ENCODE measurements around the gene PSRC1.

PSRC1 gene

DNA sequence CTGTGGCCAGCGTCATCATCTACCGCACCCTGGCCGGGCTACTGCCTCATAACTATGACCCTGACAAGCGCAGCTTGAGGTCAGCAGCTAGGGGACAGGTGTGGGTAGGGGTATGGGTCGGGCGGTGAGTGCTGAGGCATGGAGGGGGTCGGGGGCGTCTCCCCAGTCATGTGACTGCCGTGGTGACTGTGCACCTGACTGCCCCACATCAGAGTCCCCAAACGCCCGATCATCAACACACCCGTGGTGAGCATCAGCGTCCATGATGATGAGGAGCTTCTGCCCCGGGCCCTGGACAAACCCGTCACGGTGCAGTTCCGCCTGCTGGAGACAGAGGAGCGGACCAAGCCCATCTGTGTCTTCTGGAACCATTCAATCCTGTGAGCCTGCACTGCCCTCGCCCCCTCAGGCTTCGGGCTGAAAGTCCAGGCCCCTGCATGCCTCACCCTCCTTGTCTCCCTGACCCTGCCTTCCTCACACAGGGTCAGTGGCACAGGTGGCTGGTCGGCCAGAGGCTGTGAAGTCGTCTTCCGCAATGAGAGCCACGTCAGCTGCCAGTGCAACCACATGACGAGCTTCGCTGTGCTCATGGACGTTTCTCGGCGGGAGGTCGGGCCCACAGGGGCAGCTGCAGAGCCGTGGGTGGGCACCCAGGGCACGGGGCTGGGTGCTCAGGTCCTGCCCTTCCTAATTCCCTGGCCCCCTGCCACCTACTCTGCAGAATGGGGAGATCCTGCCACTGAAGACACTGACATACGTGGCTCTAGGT, 13.5 kb downstream of the PSRC1 start:
- TF ChIP-seq, protein P1, sequence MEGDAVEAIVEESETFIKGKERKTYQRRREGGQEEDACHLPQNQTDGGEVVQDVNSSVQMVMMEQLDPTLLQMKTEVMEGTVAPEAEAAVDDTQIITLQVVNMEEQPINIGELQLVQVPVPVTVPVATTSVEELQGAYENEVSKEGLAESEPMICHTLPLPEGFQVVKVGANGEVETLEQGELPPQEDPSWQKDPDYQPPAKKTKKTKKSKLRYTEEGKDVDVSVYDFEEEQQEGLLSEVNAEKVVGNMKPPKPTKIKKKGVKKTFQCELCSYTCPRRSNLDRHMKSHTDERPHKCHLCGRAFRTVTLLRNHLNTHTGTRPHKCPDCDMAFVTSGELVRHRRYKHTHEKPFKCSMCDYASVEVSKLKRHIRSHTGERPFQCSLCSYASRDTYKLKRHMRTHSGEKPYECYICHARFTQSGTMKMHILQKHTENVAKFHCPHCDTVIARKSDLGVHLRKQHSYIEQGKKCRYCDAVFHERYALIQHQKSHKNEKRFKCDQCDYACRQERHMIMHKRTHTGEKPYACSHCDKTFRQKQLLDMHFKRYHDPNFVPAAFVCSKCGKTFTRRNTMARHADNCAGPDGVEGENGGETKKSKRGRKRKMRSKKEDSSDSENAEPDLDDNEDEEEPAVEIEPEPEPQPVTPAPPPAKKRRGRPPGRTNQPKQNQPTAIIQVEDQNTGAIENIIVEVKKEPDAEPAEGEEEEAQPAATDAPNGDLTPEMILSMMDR (IDR thresholded peaks at IDR 0.05), result no peak
- no peak for TF ChIP-seq ZFX (IDR thresholded peaks at IDR 0.05; ENCODE audit: borderline replicate concordance)
- no peak overlapping the region for H3K27ac ChIP-seq

DNA sequence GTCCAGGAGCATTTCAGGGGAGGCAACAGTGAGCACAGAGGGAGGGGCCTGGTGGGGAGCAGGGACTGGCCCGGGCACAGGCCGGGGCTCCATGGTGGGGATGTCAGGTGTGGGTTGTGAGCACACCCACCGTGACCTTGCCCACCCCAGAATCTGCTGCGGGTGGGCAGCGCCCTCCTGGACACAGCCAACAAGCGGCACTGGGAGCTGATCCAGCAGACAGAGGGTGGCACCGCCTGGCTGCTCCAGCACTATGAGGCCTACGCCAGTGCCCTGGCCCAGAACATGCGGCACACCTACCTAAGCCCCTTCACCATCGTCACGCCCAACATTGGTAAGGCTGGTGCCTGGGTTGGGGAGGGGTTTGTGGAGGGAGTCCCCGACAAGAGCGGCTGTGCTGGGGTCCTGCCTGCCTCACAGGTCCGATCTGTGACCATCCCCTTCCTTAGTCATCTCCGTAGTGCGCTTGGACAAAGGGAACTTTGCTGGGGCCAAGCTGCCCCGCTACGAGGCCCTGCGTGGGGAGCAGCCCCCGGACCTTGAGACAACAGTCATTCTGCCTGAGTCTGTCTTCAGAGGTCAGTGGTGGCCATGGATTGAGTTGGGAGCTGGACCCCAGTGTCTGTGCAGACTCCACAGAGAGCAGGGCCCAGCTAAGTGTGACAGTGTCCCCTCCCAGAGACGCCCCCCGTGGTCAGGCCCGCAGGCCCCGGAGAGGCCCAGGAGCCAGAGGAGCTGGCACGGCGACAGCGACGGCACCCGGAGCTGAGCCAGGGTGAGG, 14.3 kb downstream of the PSRC1 start:
- H3K27ac ChIP-seq, result no peak overlapping the region
- TF ChIP-seq ZFX (IDR thresholded peaks at IDR 0.05; ENCODE audit: borderline replicate concordance), result no peak
- TF ChIP-seq, protein P1 (IDR thresholded peaks at IDR 0.05), result no peak

DNA sequence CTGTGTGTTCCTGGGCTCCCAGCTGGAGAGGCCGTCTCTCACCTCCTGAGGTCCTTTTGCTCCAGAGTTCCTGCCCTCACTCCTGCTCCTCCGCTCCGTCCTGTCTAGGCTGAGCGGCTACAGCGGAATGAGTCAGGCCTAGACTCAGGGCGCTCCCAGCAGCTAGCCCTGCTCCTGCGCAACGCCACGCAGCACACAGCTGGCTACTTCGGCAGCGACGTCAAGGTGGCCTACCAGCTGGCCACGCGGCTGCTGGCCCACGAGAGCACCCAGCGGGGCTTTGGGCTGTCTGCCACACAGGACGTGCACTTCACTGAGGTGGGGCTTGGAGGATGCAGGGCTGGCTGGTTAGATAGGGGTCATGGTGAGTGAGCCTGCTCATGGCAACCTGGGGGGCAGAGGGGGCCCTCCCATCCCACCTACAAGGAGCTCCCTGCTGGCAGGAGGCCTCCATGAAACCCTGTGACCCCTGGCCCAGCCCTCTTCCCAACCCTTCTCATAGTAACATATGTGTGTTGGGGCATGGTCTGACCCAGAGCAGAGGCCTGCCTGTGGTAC, 15.1 kb downstream of the PSRC1 start:
- no peak overlapping the region for H3K27ac ChIP-seq

DNA sequence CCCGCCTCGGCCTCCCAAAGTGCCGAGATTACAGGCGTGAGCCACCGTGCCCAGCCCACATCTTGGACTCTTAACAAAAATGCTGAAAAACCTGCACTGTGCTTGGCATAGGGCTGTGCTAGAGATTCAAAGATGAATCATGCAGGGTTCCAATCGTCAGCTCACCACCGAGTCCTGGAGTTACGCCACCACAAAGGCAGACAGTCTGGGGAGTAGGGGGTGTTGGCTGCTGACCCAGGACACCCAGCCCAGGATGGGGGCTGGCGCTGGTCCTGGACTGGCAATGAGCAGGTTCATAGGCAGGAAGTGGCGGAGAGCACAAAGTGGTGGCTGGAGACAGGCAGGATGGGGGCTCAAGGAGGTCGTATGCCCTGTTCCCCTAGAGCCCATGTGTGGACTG, 16.0 kb downstream of the PSRC1 start:
- no peak for TF ChIP-seq ZFX (IDR thresholded peaks at IDR 0.05; ENCODE audit: borderline replicate concordance)
- TF ChIP-seq, protein P1 (IDR thresholded peaks at IDR 0.05), result no peak
- no peak overlapping the region for H3K27ac ChIP-seq

More for the DNA sequence above, 15.1 kb downstream of the PSRC1 start:
- no peak for TF ChIP-seq ZFX (IDR thresholded peaks at IDR 0.05; ENCODE audit: borderline replicate concordance)
- TF ChIP-seq, protein P1 (IDR thresholded peaks at IDR 0.05), result no peak

DNA sequence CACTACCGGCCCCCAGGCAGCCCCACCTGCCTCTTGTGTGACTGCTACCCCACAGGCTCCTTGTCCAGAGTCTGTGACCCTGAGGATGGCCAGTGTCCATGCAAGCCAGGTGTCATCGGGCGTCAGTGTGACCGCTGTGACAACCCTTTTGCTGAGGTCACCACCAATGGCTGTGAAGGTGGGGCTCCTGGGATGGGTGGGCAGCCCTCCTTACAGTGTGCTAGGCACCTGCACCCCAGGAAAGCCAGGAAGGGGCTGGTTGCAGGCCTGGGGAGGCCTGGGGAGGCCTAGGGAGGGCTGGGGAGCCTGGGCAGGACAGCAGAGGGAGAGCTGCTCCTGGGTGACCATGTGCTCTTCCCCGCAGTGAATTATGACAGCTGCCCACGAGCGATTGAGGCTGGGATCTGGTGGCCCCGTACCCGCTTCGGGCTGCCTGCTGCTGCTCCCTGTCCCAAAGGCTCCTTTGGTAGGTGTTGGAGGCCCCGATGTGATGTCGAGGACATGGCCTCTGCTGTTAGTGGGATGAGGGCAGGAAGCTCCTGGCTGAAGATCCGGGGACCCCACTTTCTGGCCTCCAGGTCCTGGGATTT, 17.1 kb downstream of the PSRC1 start:
- H3K27ac ChIP-seq, result no peak overlapping the region
- TF ChIP-seq, protein P1 (IDR thresholded peaks at IDR 0.05), result no peak
- no peak for TF ChIP-seq ZFX (IDR thresholded peaks at IDR 0.05; ENCODE audit: borderline replicate concordance)

DNA sequence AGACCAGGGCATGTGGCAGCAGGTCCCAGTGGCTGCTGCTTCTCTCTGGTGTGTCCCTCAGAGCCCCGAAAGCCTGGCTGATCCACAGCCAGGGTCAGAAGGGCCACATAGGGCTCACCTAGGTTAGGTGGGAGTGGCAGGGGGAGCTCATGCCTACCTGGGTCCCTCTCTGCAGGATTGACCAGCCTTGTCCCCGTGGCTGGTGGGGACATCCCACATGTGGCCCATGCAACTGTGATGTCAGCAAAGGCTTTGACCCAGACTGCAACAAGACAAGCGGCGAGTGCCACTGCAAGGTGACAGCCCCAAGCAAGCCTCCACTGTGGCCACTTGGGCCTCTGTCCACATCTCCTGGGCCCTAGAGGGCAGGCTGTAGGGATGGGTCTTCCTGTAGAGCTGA, 17.9 kb downstream of the PSRC1 start:
- no peak overlapping the region for H3K27ac ChIP-seq
- no peak for TF ChIP-seq ZFX (IDR thresholded peaks at IDR 0.05; ENCODE audit: borderline replicate concordance)
- TF ChIP-seq, protein P1 (IDR thresholded peaks at IDR 0.05), result no peak

All from 22Rv1 (cell line).